ENCODE results near the gene SEC24B.

- no peak for TF ChIP-seq CTCF (IDR thresholded peaks at IDR 0.05)
- no peak for TF ChIP-seq EP300 (IDR thresholded peaks at IDR 0.05)
- TF ChIP-seq POLR2A (IDR thresholded peaks at IDR 0.05): no peak
- TF ChIP-seq POLR2AphosphoS5 (IDR thresholded peaks at IDR 0.05): no peak
Measured at GRCh38 chr4:109419679-109420078, 13.9 kb upstream of the SEC24B start.
